ENCODE results near the gene RNU1-4.
"Not testable (repeated sequence)": the region's sequence is repeated elsewhere in the genome, so short reads cannot be mapped to it uniquely, and the experiment has no call there.

- not testable (repeated sequence) for TF ChIP-seq POLR2A (IDR thresholded peaks at IDR 0.05; ENCODE audit: low read depth, low read length); POLR2AphosphoS5 (IDR thresholded peaks at IDR 0.05; ENCODE audit: low read depth, low read length); TAF1 (IDR thresholded peaks at IDR 0.05; ENCODE audit: borderline replicate concordance, low read depth, low read length)
Measured at GRCh38 chr1:16748710-16749109, 8.4 kb downstream of the RNU1-4 start.
